ENCODE data around the gene CAPN2. TPM values are rescaled to one million over a fixed set of nuclear protein-coding genes. Genes with fewer than 3 reads are reported as not detected.

CAPN2 gene
- total RNA-seq, result 226 and 244 TPM in 2 replicates

DNA sequence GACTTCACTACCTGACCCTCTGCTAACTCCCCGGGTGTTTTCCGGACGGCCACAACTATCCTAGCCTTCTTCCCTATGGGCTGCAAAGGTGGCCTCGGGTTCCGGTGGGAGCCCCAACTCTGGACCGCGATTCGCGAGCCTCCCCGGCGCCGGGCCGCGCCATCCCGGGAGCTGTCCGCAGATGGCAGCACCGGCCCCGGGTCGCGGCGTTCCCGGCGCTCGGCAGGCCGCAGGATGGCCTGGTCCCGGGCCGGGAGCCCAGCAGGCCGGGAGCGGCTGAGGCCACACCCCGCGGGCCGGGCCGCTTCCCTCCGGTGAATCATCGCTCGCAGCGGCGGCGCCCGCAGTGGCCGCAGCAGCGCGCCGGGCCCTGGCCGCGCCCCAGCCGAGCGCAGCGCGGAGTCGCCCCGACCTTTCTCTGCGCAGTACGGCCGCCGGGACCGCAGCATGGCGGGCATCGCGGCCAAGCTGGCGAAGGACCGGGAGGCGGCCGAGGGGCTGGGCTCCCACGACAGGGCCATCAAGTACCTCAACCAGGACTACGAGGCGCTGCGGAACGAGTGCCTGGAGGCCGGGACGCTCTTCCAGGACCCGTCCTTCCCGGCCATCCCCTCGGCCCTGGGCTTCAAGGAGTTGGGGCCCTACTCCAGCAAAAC, at the start of gene CAPN2:
Gene CAPN2 (plus strand): TSS at position 346 of the 656 bp plus-strand sequence. CDS start 102 bp downstream, at position 448.

DNA sequence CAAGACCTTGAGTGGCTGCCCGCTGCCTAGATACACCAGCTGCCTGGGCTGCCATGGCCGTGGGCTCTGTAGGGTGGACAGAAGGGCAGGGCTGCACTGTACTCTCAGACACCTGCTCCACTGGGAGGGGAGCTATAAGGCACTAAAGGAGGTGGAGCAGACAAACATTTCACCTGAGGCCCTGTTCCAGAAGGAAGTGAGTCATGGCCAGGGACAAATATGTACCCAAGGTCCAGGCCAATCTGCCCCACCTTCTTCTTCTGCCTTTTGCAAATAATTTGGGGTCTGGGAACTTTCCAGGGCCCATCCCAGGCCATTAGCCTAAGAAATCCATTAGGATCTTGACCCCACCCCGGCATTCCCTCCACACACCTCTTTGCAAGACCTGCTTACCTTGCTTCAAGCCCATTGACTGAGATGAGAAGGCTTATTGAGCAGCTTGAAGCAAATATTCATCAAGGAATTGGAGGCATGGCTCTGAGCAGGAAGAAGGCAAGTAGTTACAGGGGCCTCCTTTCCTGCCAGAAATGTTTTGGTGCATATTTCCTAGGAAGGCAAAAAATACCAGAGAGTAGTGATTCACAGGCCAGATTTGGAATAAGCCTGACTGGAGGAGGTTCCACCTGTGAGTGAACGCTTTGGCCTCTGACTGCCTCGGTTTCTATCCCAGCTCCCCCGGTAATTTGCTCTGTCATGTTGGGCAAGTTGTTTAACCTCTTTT, 46.6 kb upstream of the CAPN2 start, which contains the start of gene CAPN8:
Gene CAPN8 (minus strand): TSS at position 110 of the 721 bp plus-strand sequence. CDS start 55 bp downstream, at position 55.

Other genes starting within 250 kb of the CAPN2 start
- not detected in 2 replicates for gene CAPN8, start 46.8 kb upstream of the CAPN2 start, total RNA-seq
- 32.6 and 38.6 TPM in 2 replicates for gene TP53BP2, start 133.4 kb downstream of the CAPN2 start, total RNA-seq

All from myometrial cell (primary cell).